ENCODE results near the gene KCNH3.

DNA sequence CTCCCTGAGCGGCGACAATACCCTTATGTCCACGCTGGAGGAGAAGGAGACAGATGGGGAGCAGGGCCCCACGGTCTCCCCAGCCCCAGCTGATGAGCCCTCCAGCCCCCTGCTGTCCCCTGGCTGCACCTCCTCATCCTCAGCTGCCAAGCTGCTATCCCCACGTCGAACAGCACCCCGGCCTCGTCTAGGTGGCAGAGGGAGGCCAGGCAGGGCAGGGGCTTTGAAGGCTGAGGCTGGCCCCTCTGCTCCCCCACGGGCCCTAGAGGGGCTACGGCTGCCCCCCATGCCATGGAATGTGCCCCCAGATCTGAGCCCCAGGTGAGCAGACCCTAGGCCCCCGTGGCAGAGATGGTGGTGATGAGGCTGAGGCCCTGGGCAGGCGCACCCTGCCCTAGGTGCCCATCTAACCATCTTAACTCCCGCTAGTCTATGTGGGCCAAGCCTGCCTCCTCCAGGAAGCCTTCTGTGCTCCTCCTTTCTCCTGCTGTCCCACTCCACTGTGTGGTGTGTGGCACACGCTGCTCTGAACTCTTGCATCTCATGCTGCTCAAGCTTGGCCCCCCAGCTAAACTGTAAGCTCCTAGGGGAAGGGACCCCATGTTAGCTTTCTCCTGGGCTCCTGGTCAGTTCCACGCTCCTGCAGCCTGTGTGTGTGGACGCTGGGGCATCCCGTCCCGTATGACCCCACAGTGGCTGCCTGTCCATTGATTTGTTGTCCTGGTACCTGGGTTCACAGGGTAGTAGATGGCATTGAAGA, 17.0 kb downstream of the KCNH3 start:
- no peak for TF ChIP-seq POLR2A (IDR thresholded peaks at IDR 0.05)
- TF ChIP-seq, protein P1, sequence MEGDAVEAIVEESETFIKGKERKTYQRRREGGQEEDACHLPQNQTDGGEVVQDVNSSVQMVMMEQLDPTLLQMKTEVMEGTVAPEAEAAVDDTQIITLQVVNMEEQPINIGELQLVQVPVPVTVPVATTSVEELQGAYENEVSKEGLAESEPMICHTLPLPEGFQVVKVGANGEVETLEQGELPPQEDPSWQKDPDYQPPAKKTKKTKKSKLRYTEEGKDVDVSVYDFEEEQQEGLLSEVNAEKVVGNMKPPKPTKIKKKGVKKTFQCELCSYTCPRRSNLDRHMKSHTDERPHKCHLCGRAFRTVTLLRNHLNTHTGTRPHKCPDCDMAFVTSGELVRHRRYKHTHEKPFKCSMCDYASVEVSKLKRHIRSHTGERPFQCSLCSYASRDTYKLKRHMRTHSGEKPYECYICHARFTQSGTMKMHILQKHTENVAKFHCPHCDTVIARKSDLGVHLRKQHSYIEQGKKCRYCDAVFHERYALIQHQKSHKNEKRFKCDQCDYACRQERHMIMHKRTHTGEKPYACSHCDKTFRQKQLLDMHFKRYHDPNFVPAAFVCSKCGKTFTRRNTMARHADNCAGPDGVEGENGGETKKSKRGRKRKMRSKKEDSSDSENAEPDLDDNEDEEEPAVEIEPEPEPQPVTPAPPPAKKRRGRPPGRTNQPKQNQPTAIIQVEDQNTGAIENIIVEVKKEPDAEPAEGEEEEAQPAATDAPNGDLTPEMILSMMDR (IDR thresholded peaks at IDR 0.05) = no peak

All from stomach (tissue), 4 donors.